SHP77 treated with DMSO at 0.1 percent for 48 hours (cell line): ENCODE results near the gene NT5DC1.

Source experiments
- DNase-seq: peaks from one replicate; lab custom pipeline; 2025; lab: John Stamatoyannopoulos, UW

NT5DC1 gene

DNA sequence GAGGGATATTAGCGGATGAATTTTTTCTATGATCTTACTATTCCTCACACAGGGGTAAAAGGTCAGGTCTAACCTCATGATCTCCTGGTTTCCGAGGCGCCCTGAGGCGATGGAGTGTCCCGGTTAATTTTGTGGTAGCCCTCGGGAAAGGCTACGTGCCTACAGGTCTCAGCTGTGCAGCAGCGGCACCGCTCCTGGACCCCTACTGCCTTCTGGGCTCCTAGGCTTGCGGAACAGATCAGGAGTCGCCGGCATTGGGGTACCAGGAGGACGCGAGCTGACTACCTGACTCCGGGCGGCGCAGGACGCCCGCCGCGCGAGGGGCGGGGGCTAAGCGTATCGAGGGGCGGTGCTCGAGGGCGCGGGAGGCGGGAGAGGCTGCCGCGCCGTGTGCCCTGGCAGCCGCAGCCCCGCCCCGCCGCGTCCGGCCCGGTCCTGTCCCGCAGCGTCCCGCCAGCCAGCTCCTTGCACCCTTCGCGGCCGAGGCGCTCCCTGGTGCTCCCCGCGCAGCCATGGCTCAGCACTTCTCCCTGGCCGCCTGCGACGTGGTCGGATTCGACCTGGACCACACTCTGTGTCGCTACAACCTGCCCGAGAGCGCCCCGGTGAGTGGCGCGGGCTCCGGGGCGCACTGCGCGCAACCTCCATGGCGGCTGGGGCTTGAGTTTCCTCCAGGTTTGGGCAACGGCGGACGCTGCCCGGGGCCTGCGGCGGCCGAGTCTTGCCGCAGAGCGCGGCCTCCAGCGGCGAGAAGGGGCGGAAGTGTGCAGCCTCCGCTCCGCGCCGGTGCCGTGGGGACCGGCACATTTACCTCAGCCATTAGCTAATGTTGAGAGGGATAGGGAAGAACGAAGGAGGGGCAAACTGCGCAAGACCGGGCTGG, at the start of gene NT5DC1:
NT5DC1 (plus strand) TSS at position 435 of the 883 bp plus-strand sequence; CDS start at position 513, 78 bp downstream.
- DNase-seq, result peak; percentile 76

DNA sequence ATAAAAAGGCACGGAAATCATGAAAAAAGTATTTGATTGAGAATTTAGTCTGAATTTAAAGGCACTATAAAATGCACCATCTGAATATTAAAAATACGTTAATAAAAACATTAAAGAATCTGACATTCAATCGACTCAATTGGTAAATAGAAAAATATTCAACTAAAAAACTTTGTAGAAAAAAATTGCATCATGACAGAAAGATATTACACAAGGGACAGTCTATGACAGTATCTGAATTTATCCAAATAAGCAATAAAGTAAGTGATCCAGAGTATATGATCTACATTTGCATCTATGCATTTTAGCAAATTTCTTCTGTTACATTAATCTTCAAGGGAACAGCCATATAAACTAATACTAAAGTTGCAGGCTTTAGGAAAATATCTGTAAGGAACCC, 49.4 kb upstream of the NT5DC1 start:
- DNase-seq, result no peak

DNA sequence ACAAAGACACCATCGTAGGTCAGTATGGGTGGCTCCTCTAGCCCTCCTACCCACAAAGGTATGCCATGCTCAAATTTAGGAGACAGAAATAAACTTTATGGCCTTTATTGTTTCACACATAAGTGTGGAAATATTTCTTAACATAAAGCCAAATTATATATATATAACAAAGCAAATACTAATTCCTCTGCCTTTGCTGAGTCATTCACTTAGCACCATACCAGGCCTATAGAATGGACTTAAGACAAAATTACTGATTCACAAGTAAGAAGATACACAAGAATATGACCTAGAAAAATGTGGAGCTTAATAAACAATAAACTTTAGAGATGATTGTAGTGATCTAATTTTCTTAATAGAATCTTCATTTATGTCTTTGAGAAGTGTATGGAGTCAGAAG, 45.1 kb upstream of the NT5DC1 start:
- no peak for DNase-seq

DNA sequence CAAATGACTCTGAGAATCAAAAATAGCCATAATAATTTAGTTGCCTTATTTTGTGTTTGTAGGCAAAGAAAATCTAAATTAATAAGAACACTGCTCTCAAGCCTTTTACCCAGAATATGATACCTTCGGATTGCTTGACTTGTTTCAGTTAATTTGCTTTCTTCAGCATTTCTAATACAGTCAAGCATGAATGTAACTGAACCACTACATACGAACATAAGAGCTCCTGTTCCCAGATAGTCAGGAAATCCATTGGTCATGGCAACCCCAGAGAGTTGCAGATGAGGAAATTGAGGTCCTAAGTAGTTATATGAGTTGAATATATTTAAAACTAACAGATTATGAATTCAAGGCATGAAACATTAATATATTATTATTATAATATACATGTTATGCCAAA, 42.9 kb upstream of the NT5DC1 start:
- no peak for DNase-seq

DNA sequence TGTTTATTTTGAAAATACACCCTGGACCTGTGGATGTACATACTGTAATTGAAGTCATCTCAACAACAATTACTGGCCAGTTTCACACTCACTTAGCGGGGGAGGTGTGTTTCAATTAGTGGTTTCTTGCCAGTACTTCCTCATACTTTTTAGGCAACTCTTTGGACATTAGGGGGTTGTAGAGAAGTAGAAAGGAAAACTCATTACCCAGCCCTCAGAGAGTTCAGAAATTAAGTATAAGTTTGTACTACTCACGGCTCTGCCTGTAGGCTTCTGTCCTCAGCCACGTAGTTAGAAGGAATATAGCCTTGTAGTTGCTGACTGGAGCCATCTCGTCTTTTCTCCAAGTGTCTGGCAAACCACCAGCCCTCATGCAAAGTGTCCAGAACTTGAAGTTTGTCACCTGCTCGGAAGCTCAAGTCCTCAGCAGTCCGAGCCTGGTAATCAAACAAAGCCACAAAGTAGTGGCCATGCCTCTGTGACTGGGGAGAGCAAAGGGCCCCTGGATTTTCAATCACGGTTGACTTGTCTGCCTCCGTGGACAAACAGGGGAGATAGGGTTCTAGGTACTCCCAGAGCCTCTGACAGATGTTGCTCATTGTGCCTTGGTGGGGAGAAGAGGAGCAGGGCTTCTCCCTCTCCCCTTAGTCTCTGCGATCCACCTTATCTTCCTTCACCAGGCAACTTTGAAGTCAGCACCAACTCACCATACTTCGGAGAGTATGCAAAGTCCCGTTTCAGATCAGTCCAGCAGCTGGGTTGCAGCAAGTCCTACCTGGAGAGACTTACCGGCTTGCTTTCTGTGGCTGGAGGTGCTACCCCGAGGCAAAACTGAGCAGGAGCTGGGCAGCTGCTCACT, 40.7 kb upstream of the NT5DC1 start:
- no peak for DNase-seq

DNA sequence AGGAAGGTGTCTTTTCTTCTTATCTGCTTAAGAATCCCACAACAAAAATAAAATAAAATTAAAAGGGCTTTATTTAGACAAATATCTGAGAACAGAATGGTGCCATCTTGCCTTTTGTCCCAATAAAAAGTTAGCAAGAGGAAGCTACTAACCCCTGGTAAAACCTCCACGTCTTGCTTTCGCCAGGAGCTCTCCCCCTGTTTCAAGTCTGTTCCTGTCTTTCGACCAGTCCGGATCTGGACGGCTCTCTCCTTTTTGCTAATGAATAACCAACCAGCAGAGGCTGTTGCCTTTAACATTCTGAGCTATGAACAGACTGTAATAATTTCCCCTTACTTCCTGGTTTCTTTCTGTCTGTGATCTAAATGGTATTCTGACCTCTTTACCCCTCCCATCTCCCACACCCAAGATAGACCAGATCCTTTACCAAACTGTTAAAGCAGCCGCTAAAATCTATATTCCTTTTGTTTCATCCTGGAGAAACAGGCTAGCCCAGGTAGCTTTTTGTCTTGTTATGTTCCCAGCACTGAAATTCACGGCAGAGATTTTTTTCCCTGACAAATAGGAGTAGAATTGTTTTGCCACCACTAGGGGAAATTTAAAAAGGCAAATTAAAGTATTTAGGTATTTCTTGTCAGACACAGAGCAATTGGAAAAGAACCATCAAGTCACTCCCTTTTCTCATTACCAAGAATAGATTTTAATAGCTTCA, 39.9 kb upstream of the NT5DC1 start, which contains the start of gene FRK:
FRK (minus strand) TSS at position 320 of the 712 bp plus-strand sequence. CDS start 580 bp downstream, outside the sequence.
- DNase-seq, result no peak

DNA sequence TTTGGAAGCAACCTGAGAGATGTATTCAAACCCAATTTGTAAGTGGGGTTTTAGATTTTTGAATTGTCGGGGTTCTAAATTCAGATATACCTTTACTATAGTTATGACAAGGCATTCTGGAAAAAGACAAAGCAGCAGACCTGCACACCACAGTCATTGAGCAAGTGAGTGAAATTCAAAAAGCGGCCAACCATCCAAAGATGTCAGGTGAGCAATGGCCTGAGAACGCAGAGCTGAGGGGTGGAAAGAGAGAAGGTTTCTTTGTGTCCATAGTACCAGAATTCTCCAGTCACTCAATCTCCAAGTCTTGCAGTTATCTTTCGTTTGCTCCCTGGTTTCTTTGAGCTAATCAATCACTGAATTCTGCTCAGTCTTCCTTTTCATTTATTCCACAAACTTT, 38.2 kb upstream of the NT5DC1 start:
- no peak for DNase-seq

DNA sequence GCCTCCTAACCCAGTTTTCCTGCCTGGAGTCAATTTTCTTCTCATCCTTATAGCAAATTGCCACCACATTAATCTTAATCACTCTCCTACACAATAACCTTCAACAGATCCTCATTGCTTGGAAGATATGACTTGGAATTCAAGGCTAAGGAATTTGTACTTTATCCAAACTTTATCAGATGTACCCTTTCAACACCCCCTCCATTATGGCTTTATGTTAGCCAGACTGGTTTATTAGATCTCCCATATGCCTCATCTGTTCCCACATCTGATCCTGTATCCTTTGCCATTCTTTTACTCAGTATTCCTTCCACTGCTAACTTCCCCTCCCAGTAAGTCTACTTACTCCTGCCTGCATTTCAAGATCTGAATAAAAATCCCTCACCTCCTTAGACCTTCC, 36.0 kb upstream of the NT5DC1 start:
- DNase-seq, result no peak

DNA sequence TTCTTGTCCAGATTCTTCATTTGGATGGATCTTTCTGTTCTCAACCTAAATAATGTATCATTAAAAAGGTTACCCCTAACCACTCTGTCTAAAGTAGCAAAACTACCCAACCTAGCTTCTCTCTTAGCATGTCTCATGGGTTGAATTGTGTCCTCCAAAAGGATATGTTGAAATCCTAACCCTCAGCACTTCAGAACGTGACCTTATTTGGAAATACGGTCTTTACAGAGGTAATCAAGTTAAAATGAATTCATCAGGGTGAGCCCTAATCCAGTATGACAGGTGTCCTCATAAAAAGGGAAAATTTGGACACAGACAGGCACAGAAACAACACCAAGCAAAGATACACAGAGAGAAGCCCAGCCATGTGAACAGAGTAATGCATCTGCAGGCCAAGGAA, 33.9 kb upstream of the NT5DC1 start:
- no peak for DNase-seq

DNA sequence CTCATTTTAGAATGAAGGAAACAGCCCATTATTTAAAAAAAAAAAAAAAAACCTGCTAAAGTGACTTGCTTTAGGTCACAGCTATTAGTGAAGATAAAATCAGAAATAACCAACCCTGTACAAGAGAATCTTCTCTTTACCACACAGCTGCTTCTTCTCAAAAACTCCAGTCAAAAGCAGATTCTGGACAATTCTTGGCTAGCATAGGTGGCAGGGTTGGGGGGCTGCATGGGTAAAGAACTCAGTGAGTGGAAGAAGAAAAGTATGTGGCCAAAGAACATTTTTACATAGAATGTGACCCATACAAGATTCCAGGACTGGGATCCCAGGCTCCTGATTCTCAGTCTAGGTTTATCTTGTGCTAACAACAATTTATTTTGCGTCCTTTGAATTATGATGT, 30.6 kb upstream of the NT5DC1 start:
- no peak for DNase-seq

DNA sequence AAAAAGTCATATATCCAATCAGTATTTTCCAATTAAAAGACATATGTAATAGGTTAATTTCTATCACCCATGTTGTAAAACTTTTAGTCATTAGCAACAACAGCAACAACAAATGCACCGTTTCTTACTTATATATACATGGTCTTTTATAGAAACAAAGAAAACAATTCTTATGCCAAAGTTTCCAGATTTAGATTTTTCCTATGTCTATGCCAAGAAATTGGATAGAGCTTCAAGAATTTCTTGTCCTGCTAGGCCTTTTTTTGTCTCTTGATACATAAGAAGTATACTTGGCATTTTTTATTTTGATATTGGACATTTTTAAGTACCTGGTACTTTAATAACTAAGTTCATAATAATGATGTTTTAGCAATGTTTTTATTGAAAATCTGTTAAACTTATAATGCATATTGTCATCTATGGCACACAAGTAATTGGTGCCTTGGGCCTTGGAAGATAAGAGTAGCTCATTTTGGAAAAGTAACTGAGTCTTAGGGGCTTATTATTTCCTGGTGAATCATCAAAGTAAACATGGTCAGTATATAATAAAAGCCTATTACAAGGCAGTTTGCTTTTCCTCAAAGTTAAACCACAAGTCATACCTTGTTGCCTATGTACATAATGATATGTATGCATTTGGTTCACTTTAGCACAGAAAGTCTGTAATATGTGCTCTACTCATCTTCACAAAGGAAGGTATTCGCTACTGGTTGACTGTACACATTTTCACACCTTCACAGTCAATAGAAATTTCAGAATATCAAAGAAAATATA, 29.9 kb upstream of the NT5DC1 start:
- no peak for DNase-seq

DNA sequence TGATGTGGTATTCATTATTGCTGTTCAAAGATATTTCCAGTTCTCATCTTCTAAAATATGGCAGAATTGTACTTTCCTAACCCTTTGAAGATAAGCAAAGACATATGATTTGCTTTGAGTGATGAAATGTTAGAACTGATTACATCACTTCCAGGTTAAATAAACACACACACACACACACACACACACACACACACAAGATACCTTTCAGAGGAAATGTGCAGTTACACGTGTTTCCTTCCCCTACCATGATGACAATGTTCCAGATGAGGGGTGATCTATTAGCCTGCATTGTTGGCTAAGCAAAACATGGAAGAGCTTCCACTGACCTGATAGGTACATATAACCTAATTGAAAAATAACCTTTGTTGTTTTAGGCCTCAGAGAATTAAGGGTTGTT, 28.3 kb upstream of the NT5DC1 start:
- no peak for DNase-seq

DNA sequence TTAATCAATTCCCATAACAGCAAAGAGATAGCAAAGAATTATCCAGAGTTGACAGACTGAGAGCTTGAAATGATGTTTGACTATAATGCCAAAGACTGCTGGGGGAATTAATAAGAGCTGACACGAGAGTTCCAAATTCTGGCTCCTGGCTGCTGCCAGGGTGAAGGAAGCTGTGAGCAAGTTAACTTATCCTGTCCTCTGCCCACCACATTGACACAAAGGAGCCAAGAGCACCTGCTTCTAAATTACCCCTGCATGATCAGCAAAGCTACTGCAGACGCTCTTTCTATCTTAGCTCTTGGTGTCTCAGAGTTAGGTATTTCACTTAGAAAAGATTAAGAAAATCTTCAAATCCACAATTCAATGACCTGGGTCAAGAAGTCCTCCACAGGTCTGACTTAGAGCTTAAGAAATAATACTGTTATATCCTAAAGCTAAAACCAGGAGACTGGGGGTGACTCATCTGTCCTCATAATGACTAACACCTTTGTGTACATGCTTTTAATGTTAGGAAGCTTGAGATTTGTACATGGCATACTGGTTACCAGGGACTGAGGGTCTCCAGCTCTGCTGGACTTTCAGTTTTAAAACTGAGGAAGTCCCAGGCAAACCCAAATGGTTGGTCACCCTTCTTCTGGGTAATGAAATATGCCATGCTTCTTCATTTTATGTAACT, 26.8 kb upstream of the NT5DC1 start:
- DNase-seq, result no peak

DNA sequence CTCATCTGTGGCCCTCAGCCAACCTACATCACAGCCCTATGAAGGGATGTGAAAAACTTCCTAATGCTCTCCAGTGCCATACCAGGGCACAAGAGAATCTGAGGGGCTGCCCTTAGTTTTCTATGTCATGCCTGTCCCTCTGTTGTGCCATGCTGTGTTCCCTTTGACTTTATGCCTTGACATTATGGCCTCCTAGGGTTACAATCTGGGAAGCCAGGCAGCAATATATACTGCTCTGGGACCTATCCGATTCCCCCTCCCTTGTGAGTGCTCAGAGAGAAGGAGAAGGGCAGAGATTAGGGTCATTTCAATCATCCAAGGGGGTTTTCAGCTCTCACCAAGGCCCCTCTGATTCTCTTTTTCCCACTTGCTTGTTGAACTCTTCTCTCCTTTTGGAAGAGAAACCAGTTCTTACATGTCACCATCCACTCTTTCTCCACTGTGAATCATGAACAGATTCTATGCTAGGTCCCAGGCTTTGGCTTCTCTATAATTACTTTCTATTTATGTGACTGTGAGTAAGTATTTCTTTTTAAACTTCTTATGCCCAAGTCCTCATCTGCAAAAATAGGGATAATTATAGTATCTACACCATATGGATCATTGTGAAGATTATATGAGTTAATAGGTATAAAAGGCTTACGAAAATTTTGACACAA, 25.8 kb upstream of the NT5DC1 start:
- DNase-seq, result no peak

DNA sequence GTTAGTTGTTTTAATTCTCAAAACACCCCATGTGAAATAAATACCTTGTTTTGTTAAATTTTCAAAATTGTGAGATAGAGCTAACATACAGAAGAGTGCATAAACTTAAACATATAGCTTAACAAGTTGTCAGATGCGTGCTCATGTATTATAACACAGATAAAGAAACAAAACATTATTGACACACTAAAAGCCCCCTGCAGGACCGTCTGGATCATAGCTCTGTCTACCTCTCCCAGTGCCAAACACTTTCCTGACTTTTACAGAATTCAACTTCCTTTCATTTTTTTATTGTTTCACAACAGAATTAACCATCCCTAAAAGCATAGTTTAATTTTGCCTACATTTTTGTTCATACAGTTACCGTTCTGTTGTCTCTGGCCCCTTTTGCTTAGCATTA, 22.1 kb upstream of the NT5DC1 start:
- no peak for DNase-seq

DNA sequence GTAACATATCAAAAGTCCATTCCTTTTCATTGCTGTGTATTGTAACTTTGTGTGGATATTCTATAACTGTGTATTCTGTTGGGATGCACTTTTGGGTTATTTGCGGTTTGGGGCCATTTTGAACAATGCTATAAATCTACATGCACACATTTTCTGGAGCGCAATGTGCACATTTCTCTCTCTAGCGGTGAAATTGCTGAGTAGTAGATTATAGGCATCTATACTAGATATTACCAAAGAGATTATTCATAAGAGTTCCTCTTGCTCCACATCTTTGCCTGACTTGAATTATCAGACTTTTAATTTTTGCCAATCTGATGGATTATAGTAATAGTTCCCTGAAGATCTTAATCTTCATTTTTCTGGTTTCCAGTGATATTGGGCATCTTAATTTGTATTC, 21.7 kb upstream of the NT5DC1 start:
- no peak for DNase-seq

DNA sequence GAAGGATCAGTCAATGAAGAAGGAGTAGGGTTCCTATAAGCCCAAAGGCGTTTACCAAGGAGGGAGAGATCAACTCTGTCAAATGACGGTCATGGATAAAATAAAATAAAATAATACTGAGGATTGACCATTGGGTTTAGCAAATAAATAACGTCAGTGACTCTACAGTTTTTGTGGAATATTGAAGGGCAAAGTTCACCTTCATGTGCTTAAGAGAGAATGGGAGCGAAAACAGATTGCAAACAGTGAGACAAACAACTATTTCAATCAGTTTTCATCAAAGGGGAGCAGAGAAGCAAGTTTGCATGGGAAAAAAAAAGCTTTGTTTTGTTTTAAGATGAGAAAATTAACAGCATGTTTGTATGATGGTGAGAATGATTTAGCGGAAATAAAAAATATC, 17.6 kb upstream of the NT5DC1 start:
- no peak for DNase-seq

DNA sequence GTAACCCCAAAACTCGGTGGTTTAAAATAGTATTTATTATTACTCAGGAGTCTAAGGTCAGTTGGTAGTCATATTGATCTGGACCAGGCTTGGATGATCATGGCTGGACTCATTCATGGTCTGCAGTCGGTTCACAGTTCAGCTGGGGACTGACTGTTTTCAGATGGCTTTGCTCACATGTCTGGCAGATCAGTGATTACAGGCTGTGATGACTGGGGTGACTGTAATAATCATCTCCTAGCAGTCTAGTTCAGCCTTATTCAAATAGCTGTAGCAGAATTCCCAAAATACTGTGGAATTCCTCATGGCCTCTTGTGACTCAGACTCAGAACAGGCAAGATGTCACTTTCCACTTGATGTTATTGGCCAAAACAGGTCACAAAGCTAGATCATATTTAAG, 16.4 kb upstream of the NT5DC1 start:
- DNase-seq, result no peak

DNA sequence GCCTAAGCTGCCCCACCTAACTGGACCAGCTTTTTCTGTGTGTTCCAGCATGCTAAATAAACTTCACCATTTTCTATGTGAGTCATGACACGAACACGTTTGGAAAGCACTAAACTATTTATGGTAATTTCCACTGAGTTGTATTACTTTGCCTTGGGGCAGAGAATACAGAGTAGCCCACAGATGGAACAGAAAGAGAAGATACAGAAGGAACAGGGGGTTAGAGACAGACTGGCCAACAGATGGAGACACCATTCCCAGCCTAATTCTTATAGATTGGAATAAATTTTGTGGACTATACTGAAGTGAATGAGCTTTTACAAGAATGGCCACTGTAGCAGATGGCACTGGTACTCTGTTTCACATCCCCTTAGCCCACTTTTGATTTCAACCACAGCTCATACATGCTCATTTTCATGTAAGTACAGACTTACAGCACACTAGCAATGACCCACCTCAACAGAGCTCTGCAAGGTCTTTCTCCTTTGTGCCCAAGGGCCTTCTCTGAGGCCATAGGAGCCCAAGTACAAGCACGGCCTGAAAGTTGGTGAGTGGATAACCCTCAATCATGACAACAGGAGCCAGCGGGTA, 13.1 kb upstream of the NT5DC1 start:
- DNase-seq, result no peak

DNA sequence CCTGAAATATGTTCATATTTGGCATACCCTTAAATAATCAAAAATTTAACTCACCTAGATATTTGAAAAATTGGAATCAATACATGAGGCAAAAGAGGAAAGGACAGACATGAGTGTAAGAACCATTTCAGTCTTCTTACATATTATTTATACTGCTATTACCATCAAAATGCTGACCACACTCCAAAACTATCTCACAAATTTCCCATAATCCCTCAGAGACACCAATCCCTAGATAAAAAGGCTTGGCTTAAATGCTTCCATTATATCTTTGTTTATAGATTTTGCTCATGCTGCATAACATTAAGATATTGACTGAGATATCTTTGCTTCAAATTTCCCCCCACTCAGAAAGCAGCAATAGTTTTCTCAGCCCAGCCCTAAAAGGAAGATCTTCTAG, 11.7 kb upstream of the NT5DC1 start:
- no peak for DNase-seq
